Transverse colon (tissue), 4 donors: ENCODE results near the gene SPRTN.

ENCODE experiments used
- CTCF ChIP-seq, 5 experiments: fragments of 200-600 bp in 3 of 5; fragments of 450-650 bp in 2 of 5; sonication (generic) in 3 of 5; IDR thresholded peaks; 1 replicate in 2 of 5; 2 replicates in 3 of 5; pipeline ENCODE4 v1.5.1; 2016 to 2017; ENCODE audit warnings: antibody characterized with exemption in 5 of 5, inconsistent platforms in 3 of 5, mild to moderate bottlenecking in 2 of 5, moderate library complexity in 1 of 5
- EP300 ChIP-seq: sonication (generic); formaldehyde crosslinking; IDR thresholded peaks from one replicate; pipeline ENCODE4 v1.6.1; 2017; ENCODE audit warnings: antibody characterized with exemption, low read depth
- POLR2A ChIP-seq: fragments of 450-650 bp; IDR thresholded peaks from one replicate; pipeline ENCODE4 v1.6.1; 2016; ENCODE audit warnings: antibody characterized with exemption, mild to moderate bottlenecking, moderate library complexity
- POLR2AphosphoS5 ChIP-seq, 3 donors: sonication (generic); formaldehyde crosslinking; IDR thresholded peaks; one replicate each; pipeline ENCODE4 v1.6.1; 2016; ENCODE audit warnings: antibody characterized with exemption in 3 of 3

DNA sequence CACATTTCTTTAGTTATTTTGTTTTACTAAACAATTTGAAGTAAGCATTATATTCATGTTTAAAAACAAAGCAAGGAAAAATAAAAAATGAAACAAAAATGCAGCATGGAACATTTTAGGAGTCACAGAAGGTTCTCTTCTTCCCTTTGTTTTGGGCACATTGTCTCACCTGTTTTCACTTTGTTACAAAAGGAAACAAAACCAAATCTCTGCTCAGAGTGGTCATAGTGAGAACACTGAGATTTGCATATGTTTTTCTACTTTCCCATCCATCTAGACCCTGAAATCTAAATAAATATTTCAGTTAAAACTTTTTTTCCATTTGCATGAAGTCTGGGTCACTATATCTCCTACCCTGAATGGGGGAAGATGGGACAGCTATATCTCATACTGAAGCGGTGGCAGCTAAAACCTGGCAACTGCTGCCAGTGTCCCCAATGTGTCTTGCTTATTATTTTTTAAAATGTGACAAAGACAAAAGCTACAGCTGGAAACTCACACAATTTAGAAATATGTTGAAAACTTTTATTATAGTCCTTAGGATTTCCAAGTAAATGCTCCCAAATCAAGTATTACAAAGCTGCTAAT, 3.9 kb upstream of the SPRTN start:
- no peak for TF ChIP-seq POLR2A
- TF ChIP-seq CTCF (IDR thresholded peaks at IDR 0.05), result no peak
- TF ChIP-seq EP300, result no peak
- TF ChIP-seq POLR2AphosphoS5 (IDR thresholded peaks at IDR 0.05), result no peak
